HG03354 (cell line): ENCODE results near the gene AGA.
A peak's percentile ranks its signal among the peaks of the same experiment; 100 is the strongest.

ENCODE experiments used
- ATAC-seq: cut with Tn5 transposase; IDR thresholded peaks from one replicate; pipeline ENCODE4 v1.9.1; 2021; ENCODE audit warnings: mild to moderate bottlenecking; ENCODE audit not compliant: unreplicated experiment, poor library complexity, severe bottlenecking

The AGA gene

DNA sequence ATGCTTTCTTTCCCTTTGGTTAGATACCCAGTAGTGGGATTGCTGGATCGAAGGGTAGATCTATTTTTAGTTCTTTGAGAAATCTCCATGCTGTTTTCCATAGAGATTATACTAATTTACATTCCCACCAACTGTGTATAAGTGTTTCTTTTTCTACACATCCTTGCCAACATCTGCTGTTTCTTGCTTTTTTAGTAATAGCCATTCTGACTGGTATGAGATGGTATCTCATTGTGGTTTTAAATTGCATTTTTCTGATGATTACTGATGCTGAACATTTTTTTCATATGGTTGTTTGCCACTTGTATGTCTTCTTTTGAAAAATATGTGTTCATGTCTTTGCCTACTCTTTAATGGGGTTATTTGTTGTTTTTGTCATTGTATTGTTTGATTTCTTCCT, 6.6 kb upstream of the AGA start:
- no peak for ATAC-seq

DNA sequence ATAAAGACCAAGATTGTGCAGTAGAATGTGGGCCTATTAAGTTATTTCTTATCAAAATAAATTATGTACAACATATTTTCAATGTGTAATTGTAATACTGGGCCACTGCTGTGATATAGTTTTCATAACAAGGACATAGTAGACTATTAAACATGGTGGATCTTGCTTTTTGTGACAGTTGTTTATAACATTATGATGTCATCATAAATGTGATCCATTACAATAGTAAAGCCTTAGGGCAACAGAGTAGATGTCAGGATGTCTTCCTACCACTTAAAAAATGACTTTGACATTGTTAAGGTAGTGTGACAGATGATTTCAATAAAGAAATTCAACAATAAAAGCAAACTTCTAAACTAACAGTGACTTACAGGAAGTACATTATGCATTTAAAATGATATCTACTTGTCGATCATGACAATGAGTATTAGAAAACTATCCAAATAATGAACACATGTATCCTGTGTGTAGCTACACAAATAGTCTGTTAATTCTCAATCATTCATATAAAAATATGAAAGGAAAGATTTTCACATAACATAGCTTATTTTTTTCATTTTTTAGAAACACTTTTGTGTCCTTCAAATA, 5.3 kb upstream of the AGA start:
- ATAC-seq, result no peak

DNA sequence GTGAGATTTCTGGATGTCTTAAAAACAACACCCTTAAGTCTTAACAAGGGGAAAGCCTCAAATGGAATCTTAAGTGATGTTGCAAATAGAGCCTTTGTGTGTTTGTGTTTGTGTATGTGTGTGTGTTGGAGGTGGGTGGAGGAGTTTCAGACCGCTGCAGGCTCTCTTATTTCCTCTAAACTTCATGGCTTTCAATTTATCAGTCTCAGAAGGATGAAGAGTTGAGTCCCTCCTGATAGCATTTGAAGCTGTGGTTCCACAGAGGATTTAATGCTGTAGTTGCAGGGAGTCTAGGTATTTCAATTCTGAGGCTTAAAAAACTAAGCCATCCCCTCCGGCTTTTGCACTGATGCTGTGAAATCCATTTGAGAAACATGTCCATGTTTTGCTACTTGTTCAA, 4.3 kb upstream of the AGA start:
- no peak for ATAC-seq

DNA sequence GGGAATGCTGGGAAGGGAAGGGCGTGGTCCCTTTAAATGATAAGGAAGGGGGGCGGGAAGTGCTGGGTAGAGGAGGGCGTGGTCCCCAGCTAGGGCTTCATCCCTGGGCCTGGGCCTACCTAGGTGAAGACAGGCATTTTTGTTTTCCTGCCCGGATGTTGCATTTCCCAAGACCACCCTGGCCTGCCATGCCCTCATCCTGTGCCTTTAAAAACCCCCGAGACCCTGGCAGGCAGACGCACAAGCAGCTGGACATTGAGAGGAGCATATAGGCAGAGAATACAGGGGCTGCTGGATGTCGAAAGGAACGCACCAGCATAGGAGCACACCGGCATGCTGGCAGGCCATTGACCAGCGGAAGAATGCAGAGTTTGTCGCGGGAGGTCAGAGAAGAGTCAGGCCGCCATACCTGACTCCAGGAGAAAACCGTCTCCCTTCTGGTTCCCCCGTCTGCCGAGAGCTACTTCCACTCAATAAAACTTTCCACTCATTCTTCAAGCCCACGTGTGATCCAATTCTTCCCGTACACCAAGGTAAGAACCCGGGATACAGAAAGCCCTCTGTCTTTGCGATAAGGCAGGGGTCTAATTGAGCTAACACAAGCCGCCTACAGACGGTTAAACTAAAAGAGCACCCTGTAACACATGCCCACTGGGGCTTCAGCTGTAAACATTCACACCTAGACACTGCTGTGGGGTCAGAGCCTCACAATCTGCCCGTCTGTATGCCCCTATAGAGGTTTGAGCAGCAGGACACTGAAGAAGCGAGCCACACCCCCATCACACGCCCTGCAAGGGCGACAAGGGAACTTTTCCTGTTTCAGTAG, 2.9 kb upstream of the AGA start:
- no peak for ATAC-seq

DNA sequence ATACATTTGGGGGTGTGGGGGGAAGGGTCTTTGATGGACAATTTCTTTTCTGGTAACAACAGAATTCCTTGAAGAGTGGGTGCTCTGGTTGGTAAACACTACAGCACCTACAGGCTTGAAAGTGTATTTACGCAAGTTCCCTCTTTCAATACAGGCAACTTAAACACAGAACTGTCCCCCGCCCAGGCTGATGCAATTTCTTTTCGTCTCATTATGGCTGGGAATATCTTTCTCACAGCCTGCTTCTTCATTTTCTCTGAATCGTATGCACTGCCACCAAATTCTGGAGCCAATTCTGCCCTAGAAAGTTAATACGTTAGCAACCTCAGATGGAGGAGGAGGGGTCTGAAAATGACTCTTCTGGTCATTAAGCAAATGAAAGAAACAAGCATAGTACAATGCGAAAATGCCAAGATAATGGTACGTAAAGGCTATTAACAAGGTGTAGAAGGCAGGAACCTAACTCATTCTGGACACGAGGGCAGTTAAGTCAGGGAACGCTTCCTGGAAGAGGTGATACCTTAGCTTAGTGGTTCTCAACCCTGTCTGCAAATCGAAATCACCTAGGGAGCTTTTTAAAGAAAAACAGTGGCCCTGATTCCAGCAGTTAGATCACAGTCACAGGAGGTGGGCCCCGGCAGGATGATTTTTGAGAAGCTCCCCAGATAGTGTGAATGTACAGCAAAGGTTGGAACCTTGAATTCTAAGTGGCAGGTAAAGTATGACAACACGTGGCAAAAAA, 1.0 kb downstream of the AGA start:
- peak; percentile 42 for ATAC-seq

DNA sequence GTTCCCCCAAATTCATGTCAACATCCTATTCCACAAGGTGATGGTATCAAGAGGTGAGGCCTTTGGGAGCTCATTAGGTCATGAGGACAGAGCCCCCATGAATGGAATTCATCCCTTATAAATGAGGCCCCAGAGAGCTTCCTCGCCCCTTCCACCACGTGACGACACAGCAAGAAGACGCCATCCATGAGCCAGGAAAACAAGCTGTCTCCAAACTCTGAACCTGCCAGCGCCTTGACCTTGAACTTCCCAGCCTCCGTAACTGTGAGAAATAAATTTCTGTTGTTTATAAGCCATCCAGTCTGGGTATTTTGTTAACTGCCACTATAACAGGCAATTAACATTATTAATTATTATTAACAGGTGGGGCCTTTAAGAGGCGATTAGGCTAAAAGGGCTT, 5.8 kb downstream of the AGA start:
- no peak for ATAC-seq

DNA sequence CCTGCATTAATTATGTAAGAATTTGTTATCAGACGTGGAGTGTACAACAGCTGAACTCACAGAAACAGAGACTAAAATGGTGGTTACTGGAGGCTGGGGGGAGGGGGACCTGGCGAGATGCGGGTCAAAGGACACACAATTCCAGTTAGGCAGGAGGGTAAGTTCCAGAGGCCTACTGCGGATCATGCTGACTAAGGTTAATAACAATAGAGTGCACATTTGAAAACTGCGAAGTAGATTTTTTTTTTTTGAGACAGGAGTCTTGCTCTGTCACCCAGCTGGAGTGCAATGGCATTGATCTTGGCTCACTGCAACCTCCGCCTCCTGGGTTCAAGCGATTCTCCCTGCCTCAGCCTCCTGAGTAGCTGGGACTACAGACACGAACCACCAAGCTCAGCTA, 7.6 kb downstream of the AGA start:
- no peak for ATAC-seq

DNA sequence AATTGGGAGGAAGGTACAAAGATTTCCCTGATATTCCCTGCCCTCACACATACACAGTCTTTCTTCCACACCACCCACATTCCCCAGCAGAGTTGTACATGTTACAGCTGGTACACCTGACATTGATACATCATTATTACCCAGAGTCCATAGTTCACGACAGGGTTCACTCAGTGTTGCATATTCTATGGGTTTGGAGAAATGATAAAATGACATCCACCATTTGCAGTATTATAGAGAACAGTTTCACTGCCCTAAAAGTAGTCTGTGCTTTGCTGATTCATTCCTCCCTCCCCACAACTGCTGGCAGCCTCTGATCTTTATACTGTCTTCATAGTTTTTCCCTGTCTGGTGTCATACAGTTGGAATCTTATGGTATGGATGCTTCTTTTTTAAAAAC, 15.0 kb downstream of the AGA start:
- ATAC-seq, result no peak

DNA sequence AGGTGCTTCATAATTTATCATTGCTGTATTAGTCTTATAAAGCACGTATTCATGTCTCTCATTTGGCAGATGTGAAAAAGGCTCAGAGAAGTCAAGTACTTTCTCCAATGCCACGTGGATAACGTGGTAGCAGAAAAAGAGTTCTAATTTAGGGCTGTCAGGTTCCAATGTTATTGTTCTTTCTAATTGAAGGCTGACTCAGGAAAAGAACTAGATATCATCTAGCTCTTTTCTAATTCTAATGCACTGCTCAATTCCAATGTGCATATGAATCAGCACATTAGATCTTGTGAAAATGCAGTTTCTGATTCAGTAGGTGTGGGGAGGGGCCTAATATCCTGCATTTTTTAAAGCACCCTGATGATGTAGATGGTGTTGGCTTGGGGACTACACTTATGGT, 22.8 kb downstream of the AGA start:
- ATAC-seq, result no peak

DNA sequence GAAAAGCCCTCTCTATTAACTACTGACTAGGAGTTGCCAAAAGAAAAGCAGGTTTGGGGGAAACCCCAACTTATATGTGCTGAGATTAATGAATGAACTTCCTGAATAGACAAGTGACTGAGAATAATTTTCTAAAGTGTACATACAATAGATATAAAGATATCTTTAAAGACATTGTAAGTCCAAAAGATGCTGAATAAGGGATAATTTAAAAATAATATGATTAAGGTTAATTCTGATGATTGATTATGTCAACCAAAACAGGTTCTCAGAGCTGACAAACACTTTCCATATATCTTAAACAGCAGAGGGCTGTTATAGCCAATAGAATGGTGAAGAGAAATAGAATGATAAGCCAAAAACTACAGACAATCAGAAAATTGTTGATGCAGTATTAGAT, 28.6 kb downstream of the AGA start:
- no peak for ATAC-seq

DNA sequence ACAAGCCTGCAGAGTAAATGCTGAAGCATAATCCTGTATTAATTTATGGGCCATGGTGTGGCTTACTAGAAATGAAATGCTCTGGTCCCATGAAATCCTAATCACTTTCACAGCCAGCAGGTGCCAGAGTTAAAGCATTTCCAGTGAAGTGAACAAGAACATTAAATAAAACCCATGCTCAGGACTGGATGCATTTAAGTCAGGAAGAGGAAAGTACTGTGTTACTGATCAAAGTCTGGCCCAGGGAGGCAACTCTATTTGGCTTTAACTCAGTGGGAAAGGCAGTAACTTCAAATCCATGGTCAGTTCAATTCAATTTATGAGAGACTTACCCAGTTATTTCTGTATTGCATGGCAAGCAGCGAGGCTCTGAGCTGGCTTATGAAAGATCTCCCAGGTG, 29.2 kb downstream of the AGA start:
- ATAC-seq, result no peak

DNA sequence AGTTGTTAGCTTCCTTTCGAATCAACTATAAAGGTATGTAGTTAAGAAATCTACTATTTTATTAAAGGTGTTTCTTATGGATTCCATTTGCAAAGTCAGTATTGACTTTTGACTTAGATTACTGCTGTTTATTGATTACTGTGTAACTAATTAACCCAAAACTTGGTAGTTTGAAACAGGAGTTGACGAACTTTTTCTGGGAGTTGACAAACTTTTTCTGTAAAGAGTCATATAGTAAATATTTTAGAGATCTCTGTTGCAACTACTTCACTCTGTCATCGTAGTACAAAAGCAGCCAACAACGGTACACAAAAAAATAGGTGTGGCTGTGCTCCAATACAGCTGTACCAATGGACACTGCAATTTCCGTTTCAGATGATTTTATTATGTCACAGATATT, 30.2 kb downstream of the AGA start:
- no peak for ATAC-seq

DNA sequence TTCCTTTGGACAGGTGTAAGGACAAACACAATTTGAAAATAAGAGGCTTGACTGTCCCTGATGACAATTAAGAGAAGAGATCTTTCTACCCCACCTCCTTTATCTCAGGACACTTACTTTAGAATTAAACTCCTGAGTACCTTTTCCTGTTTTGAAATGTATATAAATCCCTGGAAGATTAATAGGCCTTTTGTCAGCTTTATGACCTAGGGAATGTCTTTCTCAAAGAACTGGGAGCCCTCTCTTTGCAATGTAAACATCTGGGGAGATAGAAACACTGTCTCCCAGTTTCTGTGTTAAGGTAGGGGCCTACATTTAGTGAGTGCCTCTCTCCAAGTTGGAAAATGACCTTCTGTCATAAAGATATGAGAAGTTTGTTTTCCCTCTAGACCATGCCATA, 31.7 kb downstream of the AGA start:
- no peak for ATAC-seq

DNA sequence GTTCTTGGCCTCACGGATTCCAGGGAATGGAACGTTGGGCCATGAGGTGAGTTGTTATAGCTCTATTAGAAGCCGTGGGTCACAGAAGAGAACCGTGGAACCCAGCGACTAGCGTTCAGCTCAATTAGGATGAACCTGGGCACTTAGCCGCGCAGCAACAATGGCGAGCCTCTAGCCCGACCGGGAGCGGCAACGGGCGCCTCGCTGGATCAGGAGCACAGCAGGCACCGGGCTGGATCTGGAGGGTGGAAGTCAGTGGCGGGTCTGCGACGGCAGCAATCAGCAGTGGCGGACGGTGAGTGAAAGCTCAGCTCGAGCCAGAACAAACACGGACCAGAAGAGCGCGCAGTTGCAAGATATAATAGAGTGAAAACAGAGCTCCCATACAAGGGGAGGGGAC, 34.2 kb downstream of the AGA start:
- ATAC-seq, result no peak

DNA sequence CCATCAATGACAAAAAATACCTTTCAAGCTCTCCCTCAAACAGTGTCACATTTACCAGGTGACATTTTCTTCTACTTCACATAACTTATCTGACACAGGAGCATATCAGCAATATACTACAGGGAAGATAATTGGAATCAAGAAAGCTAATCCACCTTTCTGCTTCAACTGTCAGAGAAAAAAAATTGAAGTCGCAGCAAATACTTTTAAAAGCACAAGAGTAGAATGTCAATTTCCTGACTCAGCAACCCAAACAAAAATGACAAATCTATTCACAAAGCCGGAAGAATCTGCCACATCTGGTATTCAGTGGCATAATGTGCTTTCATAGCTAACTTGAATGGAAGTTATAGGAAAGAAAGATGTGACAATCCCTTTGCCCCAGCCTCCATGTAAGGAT, 36.7 kb downstream of the AGA start:
- no peak for ATAC-seq

DNA sequence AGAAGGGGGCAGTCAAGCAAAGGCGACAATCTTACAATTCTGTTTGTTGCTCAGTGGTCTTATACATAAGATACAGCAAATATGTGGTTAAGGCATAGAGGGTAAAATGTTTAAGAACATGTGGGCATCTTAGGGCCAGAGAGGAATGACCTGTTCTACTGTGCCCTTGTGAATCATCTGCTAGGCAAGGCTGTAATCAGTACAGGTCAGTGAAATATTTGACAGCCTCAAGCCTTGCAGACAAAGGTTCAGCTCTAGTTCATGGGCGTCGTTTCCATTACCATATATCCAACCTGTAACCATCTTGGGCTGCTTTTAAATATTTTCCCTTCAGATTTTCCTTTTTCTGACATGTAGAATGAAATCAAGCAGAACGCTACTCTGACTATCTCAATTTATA, 37.3 kb downstream of the AGA start:
- no peak for ATAC-seq

DNA sequence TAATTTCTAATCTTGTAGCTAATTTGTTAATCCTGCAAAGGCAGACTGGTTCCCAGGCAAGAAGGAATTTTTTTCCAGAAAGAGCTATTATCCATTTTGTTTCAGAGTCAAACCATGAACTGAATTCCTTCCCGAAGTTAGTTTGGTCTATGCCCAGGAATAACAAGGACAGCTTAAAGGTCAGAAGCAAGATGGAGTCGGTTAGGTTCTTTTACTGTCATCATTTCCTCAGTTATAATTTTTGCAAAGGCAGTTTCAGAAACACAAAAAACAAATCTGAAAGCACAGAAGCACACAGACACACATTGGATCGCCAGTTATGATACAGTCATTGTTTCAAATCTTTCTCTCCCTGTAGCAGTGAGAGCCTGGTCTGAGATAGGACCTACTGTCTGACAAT, 37.9 kb downstream of the AGA start:
- ATAC-seq, result no peak

DNA sequence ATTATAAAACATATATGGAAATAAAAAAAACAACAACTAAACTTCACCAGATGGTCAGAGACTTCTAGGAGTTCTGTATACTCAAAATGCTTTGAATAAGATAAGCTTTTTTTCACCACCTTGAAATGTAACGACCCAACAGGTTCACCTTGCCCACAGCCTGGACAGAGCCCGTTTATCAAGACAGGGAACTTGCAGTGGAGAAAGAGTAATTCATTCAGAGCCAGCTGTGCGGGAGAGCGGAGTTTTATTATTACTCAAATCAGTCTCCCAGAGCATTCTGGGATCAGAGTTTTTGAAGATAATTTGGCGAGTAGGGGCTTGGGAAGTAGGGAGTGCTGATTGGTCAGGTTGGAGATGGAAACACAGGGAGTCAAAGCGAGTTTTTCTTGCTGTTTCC, 38.5 kb downstream of the AGA start:
- ATAC-seq, result no peak

DNA sequence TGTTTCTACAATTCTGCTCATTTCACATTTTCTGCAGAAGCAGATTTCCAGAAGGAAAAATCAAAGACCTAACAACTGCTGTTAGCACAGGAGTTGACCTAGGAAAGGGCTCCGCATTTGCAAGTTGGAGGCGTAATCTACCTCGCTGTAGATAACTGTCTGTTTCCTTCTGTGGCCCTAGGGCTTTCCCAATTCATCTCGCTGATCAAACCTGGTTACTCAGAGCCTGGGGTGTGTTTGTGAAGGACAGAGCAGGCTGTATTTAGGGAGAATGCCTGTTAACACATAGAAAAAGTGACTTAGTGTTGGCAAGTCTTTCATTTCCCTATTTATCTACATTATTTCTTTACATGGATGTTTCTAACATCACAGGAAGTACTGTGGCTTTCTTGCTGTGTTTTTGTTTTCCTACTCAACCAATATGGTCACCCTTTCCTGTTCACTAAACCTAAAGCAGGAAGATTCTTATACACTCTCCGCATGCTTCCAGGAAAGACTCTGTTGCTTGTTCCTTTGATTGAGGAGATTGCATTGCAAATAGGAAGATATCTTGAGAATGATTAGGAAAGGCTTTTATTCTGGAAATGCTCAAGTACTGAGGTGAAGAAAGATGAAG, 40.5 kb downstream of the AGA start:
- no peak for ATAC-seq

DNA sequence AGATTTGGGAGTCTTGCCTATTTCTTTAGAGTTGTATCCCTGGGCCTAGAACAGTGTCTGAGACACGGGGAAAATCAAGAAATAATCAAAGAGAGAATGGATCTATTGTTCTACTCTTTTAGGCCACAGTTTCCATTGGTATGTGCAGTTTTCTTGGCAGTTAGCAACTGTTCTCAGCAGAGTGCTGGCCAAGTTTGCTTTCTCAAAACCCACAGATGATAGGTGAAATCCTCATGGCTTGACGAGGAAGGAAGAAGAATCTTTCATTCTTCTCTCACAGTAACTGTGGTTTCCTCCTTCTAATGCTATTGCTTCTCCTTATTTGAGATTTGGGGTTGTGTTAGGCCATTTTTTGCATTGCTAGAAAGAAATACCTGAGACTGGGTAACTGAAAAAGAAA, 42.2 kb downstream of the AGA start:
- no peak for ATAC-seq

DNA sequence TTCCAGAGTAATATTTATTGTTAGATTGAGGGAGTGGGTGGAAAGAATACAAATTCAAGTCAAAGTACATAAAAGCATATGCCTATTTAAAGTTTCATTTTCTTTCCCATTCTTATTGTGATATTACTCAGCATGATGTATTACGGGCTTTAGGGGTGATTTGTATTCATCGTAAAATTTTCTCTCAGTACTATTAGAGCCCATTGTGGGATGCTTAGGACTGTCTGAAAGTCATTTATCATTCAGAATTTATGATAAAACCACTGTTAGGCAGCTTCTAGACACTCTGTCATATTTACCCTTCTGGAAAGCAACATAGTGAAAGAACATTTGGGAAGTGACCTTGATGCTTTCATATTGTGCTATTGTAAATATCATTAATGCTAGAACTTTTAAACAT, 45.9 kb downstream of the AGA start:
- ATAC-seq, result no peak
